Stimulated activated CD8-positive, alpha-beta memory T cell treated with anti-CD3 and anti-CD28 coated beads, Interleukin-7, amount 100 ng/mL, for 48 hours (primary cell): Measurements from ENCODE around the gene IRX6.

Source experiments
- DNase-seq, 2 donors: peaks; one replicate each; pipeline ENCODE4 v3.0.0-alpha.2; 2020; ENCODE audit warnings: low read depth in 1 of 2; ENCODE audit errors: extremely low read depth in 1 of 2

The IRX6 gene

GRCh38 chr16:55322327-55322726 is 1.7 kb upstream of the IRX6 start:
- no peak for DNase-seq

DNA sequence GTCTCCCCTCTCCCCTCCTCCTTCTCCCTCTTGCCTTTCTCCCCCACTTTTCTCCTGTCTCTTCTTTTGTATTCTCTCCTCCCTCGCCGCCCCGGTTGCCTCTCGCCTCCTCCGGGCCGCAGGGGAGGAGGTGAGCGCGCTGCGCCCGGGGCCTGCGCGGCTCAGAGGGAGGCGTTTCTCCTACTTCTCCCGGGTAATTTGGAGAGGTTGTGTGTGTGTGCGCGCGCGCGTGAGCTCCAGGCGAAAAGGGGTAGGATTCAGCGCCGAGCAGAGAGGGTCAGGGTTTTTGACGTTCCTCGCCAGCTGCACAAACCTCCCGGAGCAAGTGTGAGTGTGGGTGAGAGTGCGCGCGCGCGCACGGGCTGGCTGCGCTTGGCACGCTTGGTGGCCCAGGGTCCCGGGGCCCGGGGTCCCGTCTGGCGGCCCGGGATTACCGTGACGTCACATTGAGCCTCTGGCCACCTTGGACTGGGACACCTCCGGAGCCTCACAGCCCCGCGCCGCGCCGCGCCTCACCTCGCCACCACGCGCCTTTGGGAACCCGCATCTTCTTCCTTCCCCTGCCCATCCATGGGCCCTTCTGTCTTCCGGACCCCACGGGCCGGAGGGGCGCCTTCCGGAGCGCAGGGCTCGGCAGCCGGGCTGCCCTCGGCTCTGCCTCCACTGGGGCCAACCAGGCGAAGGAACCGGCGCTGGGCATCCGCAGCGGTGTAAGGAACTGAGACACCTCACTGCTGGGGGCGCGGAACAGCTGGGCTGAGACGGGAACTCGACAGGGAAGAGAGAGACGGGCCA is 479 bp downstream of the IRX6 start:
- no peak for DNase-seq

GRCh38 chr16:55325080-55325447 is 1.1 kb downstream of the IRX6 start:
- no peak for DNase-seq

DNA sequence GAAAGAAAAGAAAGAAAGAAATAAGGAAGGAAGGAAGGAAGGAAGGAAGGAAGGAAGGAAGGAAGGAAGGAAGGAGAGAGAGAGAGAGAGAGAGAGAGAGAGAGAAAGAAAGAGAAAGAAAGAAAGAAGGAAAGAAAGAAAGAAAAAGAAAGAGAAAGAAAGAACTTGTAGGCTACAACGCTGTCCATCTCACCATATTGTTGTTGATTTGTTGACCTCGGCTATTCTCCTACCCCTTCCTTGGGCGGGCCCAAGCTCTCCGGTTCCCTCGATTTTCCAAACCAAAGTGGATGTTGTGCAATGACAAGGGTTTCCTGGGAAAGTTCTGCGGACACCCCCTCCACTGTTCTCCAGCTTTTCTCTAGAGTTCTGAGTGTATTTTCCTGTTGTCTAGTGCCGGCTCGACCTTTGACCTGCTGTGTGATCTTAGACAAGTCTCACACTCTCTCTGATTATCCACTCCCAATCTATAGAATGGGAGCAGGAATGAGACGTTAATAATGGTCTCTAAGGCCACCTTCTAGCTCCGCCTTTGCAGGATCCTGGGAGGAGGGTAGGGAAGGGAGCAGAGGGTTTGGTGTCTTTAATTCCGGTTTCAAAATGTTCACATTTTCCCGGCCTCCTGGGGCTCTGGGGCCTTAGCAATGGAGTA is 1.6 kb downstream of the IRX6 start:
- DNase-seq: no peak

DNA sequence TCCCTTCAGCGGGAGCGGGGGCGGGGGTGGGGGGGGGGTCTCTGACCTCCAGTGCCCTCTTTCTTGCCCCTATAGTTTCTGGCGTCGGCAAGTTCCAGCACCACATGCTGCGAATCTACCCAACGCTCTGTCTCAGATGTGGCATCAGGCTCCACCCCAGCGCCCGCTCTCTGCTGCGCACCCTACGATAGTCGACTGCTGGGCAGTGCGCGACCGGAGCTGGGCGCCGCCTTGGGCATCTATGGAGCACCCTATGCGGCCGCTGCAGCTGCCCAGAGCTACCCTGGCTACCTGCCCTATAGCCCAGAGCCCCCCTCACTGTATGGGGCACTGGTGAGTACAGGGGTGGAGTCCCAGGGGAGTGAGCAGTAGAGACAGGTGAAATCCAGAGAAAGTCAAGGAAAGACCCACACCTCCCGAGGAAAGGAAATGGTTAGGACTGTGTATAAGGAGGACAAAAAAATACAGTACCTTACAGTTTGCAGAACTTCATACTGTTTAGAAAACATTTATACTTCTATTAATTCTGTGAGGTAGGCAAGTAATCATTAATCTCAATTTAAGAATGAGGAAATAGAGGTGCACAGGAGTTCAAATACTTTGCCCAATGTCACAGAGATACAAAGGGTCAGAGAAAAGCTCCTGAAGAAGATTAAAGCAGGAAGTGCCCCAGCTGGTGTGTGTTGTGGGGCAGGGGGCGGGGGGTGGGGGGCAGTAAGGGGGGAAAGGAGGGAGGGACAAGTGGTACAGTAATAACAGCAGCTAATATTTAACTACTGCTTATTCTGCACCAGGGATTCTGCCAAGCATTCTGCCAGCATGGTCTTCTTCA is 2.5 kb downstream of the IRX6 start:
- DNase-seq: no peak

DNA sequence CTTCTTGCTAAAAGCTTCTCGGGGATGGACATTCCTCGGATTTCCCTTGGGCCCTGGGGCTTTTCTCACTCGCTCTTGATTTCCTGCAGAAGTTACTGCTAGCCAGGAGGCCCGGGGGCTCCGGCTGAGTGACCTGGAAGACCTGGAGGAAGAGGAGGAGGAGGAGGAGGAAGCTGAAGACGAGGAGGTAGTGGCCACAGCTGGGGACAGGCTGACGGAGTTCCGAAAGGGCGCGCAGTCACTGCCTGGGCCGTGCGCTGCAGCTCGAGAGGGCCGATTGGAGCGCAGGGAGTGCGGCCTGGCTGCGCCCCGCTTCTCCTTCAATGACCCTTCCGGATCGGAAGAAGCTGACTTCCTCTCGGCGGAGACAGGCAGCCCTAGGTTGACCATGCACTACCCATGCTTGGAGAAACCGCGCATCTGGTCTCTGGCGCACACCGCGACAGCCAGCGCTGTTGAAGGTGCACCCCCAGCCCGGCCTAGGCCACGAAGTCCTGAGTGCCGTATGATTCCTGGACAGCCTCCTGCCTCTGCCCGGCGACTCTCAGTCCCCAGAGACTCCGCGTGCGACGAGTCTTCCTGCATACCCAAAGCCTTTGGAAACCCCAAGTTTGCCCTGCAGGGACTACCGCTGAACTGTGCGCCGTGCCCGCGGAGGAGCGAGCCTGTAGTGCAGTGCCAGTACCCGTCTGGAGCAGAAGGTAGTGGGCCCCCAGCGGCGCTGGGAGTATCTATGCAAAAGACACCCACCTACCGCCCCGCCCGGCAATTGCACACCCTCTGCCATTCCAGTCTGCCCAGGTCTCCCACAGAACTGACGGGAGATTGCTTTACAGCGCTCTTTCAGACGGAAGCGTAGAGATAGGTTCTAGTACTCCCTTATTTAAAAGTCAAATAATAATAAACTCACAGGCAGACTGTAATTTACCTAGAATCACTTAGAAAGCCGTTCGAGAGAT is 4.9 kb downstream of the IRX6 start:
- no peak for DNase-seq

DNA sequence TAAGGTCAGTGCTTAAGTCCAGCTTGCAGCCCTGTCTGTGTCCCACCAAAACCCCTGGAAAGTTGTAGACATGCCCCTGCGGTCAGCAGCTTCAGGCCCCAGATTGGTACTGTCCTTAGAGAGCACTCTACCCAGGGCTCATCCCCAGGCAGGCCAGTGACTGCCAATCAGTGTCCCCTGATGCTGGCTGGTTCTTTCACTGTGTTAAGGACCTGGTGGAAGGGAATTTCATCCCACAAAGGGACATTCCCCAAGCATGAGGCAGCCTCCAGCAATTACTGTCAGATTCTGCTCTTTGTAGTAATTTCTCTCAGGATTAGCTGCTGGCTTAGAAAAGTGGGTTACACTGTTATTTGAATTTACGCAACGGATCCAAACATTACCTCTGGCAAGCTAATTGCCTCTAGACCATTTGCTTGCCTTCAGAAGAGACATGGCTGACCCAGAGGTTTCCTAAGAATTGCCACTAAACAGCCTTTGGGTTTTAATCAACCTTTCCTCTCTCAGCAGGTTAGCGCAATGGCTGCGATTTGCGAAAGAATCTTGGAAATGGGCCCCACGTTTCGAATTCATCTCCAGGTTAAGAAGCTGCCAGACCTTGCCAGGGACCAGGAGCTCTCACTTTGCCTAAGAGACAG is 5.9 kb downstream of the IRX6 start:
- no peak for DNase-seq

- no peak for DNase-seq
Measured at GRCh38 chr16:55330781-55331647, 7.0 kb downstream of the IRX6 start.

DNA sequence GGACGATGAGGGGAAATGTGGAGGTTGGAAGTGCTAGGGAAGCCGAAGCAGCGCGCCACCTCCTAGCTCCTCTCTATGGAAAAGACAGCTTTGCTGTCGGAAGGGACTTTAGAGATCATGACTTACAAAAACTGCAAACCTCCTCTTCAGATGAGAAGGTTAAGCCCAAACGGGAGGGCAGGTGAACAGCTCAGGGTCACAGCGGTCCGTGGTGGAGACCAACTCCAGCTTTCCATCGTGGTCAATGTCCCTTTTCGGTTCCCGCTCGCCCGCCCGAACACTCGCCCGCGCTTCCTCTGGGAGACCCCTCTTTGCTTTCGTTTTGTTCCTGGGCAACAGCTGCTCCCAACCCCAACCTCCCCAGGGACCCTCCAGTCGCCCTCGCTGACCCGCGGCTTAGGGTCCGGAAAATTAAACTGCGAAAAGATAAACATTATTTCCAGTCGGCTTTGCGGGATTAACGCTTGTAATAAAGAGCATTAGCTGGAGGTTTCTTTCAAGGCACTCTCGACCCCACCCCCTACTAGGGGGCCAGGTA is 7.7 kb downstream of the IRX6 start:
- DNase-seq: no peak

GRCh38 chr16:55333684-55334083 is 9.7 kb downstream of the IRX6 start:
- DNase-seq: no peak

DNA sequence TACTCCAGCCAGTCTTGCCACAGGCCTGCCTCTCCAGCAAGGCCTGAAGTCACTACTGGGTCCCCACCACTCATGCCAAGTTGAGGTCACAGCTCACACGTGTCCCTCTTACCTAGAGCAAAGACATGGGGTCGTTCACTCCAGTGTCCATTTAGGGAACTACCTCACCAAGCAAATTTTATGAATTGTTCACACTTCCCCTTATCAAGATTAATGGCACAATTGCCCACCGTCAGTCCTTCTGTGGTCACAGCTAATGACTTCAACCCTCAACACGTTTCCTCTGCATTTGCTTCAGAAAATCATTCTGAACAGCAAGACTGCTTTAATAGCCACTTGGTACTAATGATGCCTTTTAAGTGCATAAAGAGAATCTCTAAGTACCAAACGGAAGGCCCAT is 14.6 kb downstream of the IRX6 start:
- DNase-seq: no peak

- DNase-seq: no peak
Measured at GRCh38 chr16:55340445-55340844, 16.4 kb downstream of the IRX6 start.

DNA sequence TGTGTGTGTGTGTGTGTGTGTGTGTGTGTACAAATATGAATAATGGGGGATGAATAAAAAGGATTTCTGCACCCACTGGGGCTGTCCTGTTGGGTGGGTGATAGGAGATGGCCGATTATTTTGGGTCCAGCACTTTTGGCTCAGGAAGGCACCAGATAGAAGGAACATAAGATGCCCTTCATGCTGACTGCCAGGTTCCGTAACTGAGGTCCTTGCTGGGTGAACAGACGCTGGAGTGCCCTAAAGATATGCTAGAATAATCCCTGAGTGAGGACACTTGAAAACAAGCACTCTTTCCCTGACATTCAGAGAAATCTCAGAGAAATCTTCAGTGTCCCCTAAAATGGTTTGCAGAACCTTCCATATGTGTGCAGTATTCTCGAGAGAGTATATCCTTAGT is 17.7 kb downstream of the IRX6 start:
- no peak for DNase-seq

DNA sequence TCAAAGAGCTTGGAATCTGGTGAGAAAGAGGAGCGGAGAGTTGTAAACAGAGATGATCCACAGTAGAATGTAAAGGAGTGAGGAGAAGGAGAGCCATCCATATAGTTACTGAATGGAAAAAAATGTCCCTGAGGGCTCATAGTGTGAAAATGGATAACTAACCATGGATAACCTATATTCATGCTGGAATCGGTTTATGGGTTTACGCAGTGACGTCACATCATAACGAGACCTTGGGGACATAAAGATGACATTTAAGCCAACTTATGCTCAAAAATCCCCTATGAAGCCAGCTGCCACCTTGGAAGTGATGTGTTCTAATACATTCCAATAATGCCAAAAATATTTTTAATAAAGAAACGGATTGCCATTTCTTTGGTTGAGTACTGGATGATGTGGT is 22.5 kb downstream of the IRX6 start:
- DNase-seq: no peak

DNA sequence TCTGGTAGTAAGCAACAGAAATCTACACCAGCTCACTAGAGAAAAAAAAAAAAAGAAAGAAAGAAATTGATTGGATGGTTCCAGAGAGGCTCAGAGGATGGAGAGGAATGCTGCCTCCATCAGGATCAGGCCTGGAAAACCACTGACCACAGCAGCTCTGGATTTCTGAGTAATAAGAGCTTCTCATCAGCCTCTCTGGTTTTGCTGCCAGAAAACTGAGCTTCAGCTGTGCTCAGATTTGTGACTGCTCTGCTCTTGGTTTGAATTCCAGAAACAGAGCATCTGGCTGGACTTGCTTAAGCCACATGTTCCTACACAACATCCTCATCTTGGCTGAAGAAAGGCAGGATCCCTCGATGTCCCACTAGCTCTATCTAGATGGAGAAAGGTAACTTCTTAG is 25.9 kb downstream of the IRX6 start:
- DNase-seq: no peak

- DNase-seq: no peak
Measured at GRCh38 chr16:55350984-55351383, 27.0 kb downstream of the IRX6 start.

GRCh38 chr16:55351936-55352335 is 27.9 kb downstream of the IRX6 start:
- DNase-seq: no peak

DNA sequence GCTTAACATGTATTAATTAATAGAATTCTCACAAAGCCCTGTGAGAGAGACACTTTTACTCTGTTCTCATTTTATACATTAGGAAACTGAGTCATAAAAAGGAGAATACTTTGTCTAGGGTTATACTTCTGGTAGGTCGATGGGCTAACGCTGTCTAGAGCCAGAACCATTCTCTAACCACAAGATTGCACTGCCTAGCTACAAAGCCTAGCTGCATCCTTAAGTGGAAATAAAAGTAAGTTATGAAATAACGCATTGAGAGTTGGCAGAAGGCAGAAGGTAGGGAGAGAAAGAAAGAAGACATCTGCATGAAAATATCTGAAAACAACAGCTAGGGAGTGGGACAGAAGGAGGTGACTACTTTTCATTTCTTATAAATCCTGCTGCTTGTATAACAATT is 33.2 kb downstream of the IRX6 start:
- DNase-seq: no peak

DNA sequence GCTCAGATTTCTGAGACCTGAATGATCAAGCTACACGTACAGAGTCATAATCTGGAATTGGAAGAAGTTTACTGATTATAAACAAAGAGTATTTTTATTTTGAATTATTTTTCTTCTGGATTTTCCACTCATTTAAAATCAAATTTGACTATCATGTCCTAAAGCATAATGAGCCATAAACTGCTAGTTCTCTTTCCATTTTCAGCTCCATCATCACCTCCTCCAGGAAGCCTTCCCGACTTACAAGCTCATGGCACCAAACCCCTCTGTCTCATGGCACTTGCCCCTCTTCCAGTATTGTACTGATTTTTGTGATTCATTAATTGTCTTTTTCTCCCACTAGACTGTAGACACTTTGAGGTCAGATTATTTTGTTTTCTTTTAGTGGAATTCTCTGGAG is 35.9 kb downstream of the IRX6 start:
- DNase-seq: no peak
